ENCODE data around the gene BSN.

GRCh38 chr3:49630784-49631183 is 76.5 kb downstream of the BSN start:
- TF ChIP-seq, protein P1, sequence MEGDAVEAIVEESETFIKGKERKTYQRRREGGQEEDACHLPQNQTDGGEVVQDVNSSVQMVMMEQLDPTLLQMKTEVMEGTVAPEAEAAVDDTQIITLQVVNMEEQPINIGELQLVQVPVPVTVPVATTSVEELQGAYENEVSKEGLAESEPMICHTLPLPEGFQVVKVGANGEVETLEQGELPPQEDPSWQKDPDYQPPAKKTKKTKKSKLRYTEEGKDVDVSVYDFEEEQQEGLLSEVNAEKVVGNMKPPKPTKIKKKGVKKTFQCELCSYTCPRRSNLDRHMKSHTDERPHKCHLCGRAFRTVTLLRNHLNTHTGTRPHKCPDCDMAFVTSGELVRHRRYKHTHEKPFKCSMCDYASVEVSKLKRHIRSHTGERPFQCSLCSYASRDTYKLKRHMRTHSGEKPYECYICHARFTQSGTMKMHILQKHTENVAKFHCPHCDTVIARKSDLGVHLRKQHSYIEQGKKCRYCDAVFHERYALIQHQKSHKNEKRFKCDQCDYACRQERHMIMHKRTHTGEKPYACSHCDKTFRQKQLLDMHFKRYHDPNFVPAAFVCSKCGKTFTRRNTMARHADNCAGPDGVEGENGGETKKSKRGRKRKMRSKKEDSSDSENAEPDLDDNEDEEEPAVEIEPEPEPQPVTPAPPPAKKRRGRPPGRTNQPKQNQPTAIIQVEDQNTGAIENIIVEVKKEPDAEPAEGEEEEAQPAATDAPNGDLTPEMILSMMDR (conservative IDR thresholded peaks at IDR 0.05 in 1 of 2, IDR thresholded peaks at IDR 0.05 in 1 of 2; ENCODE audit: low read depth in 1 of 2, low read length in 2 of 2): no peak
- no peak for TF ChIP-seq EZH2 (IDR thresholded peaks at IDR 0.05; ENCODE audit: low read length, missing control alignments)

Measured in fibroblast of lung (primary cell).